Measurements from ENCODE around the gene MTNR1A.

MTNR1A gene

GRCh38 chr4:186584912-186585311 lies 29.5 kb upstream of the MTNR1A start:
- H3K4me1 Mint-ChIP-seq = no peaks in the 10 kb centered on the region
- no peak overlapping the region for H3K27ac Mint-ChIP-seq
- no peaks in the 10 kb centered on the region for H3K36me3 Mint-ChIP-seq
- no peak for DNase-seq (ENCODE audit: low spot score in 2 of 2)
- no peak overlapping the region for H3K4me3 Mint-ChIP-seq
- no peak for ATAC-seq (ENCODE audit: low read depth)
- H3K27me3 Mint-ChIP-seq = no peaks in the 10 kb centered on the region
- peaks cover 1% of the 10 kb centered on the region for H3K9me3 Mint-ChIP-seq

- H3K36me3 Mint-ChIP-seq = no peaks in the 10 kb centered on the region
- H3K4me1 Mint-ChIP-seq = no peaks in the 10 kb centered on the region
- H3K27ac Mint-ChIP-seq = no peak overlapping the region
- ATAC-seq (ENCODE audit: low read depth) = no peak
- no peak for DNase-seq (ENCODE audit: low spot score in 2 of 2)
- H3K9me3 Mint-ChIP-seq = peaks cover 1% of the 10 kb centered on the region
- no peaks in the 10 kb centered on the region for H3K27me3 Mint-ChIP-seq
- H3K4me3 Mint-ChIP-seq = no peak overlapping the region
Measured at GRCh38 chr4:186581421-186581820, 26.1 kb upstream of the MTNR1A start.

- Mint-ChIP-seq H3K9me3 (peaks cover 4% of the 10 kb centered on the region), H3K4me3 (no peak overlapping the region), H3K36me3 (no peaks in the 10 kb centered on the region), H3K27me3 (no peaks in the 10 kb centered on the region), H3K4me1 (no peaks in the 10 kb centered on the region), H3K27ac (no peak overlapping the region)
- ATAC-seq (ENCODE audit: low read depth) = no peak
- DNase-seq (ENCODE audit: low spot score in 2 of 2) = no peak
Measured at GRCh38 chr4:186580669-186581068, 25.3 kb upstream of the MTNR1A start.

GRCh38 chr4:186570193-186570996 lies 15.0 kb upstream of the MTNR1A start:
- H3K4me1 Mint-ChIP-seq = no peaks in the 10 kb centered on the region
- H3K9me3 Mint-ChIP-seq = peaks cover 4% of the 10 kb centered on the region
- no peak for DNase-seq (ENCODE audit: low spot score in 2 of 2)
- H3K27me3 Mint-ChIP-seq = peaks cover 5% of the 10 kb centered on the region
- H3K36me3 Mint-ChIP-seq = no peaks in the 10 kb centered on the region
- no peak for ATAC-seq (ENCODE audit: low read depth)
- no peak overlapping the region for H3K4me3 Mint-ChIP-seq
- no peak overlapping the region for H3K27ac Mint-ChIP-seq

GRCh38 chr4:186569533-186570192 lies 14.3 kb upstream of the MTNR1A start:
- H3K36me3 Mint-ChIP-seq = no peaks in the 10 kb centered on the region
- peaks cover 4% of the 10 kb centered on the region for H3K9me3 Mint-ChIP-seq
- DNase-seq (ENCODE audit: low spot score in 2 of 2) = no peak
- no peak overlapping the region for H3K4me3 Mint-ChIP-seq
- no peak overlapping the region for H3K27ac Mint-ChIP-seq
- no peaks in the 10 kb centered on the region for H3K4me1 Mint-ChIP-seq
- no peak for ATAC-seq (ENCODE audit: low read depth)
- peaks cover 5% of the 10 kb centered on the region for H3K27me3 Mint-ChIP-seq

DNA sequence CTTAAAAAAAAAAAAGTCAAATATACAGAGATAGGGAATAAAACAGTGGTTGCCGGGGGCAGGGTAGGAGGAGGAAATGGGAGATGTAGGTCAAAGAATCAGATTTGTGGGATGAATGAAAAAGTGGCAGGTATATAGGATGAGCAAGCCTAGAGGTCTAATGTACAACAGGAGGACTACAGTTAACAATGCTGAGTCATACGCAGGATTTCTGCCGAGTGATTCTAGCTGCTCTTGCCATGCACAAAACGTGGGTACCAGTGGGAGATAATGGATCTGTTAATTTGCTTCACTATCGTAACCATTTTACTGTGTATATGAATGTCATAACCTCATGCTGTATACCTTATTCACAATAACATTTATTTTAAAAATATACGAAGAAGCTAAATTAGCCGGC lies 10.7 kb upstream of the MTNR1A start:
- Mint-ChIP-seq H3K27ac (no peak overlapping the region), H3K27me3 (peaks cover 5% of the 10 kb centered on the region), H3K36me3 (no peaks in the 10 kb centered on the region), H3K9me3 (peaks cover 5% of the 10 kb centered on the region), H3K4me1 (no peaks in the 10 kb centered on the region), H3K4me3 (no peak overlapping the region)
- ATAC-seq (ENCODE audit: low read depth) = no peak
- no peak for DNase-seq (ENCODE audit: low spot score in 2 of 2)

DNA sequence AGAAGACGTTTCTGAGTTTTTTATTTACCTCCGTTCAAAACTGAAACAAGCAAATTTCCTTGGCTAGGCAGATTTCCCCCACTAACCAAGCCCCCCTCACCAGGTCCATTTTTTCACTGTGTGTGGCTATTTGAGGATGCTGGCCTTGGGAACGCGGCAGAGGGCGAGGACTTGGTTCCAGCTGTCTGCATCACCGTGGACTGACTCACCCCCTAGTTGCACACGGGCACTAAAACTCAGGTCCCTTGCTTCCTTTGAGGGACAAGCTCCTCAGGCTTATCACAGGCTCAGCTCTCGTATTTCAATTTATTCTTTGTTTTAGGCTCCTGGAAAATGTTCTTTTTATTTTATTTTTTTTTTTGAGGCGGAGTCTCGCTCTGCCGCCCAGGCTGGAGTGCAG lies 8.4 kb upstream of the MTNR1A start:
- Mint-ChIP-seq H3K27me3 (peaks cover 3% of the 10 kb centered on the region), H3K36me3 (no peaks in the 10 kb centered on the region), H3K4me1 (no peaks in the 10 kb centered on the region), H3K4me3 (no peak overlapping the region), H3K9me3 (peaks cover 10% of the 10 kb centered on the region), H3K27ac (no peak overlapping the region)
- DNase-seq (ENCODE audit: low spot score in 2 of 2) (no peak), ATAC-seq (ENCODE audit: low read depth) (no peak)

DNA sequence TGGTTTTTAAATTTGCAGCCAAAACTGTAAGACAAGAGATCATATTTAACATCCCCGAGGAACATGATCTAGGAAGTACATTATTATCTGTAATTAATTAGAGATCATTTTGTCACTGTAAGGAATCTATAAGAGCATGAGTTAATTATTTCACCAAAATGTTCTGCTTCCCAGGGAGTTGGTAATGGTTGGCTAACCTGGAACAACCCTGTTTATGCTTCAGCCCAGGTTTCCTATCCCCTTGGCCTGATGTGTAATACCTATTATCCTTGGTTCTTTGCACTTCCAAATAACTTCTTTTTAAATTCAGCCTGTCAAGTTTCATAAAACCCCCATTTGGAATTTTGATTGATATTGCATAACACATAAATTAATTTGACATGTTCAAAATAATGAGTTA lies 6.4 kb upstream of the MTNR1A start:
- no peak overlapping the region for H3K4me3 Mint-ChIP-seq
- no peak for DNase-seq (ENCODE audit: low spot score in 2 of 2)
- peaks cover 6% of the 10 kb centered on the region for H3K9me3 Mint-ChIP-seq
- no peak overlapping the region for H3K27ac Mint-ChIP-seq
- H3K4me1 Mint-ChIP-seq = no peaks in the 10 kb centered on the region
- no peaks in the 10 kb centered on the region for H3K27me3 Mint-ChIP-seq
- ATAC-seq (ENCODE audit: low read depth) = no peak
- H3K36me3 Mint-ChIP-seq = no peaks in the 10 kb centered on the region

DNA sequence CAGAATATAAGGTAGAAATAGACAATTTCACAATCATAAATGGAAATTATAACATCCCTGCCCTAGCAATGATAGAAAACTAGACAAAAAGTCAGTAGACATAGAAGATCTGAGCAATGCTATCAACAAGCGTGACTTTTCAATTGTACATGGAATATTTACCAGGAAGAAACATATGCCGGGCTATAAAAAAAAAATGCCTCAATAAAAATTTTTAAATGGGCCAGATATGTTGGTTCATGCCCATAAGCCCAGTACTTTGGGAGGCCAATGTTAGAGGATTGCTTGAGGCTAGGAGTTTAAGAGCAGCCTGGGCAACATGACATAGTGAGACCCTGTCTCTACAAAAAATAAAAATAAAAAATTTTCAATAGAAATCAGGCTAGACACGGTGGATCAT lies 5.3 kb upstream of the MTNR1A start:
- Mint-ChIP-seq H3K4me3 (no peak overlapping the region), H3K9me3 (peaks cover 6% of the 10 kb centered on the region), H3K27me3 (no peaks in the 10 kb centered on the region), H3K4me1 (no peaks in the 10 kb centered on the region), H3K27ac (no peak overlapping the region), H3K36me3 (no peaks in the 10 kb centered on the region)
- ATAC-seq (ENCODE audit: low read depth) = no peak
- DNase-seq (ENCODE audit: low spot score in 2 of 2) = no peak

DNA sequence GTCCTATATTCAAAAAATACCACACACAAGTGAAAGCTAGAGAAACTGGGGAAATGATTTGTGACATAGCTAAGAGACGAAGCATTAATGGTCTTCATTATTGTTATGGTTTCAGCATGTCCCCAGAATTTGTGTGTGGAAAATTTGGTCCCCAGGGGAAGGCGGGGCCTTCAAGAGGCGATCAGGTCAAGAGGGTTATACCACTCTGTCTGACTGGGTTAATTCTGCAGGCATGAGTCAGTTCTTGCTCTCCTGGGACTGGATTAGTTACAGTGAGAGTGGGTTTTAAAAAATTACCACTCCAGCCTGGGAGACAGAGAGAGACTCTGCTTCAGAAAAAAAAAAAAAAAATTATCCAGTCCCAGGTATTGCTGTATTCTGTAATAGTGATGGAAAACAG lies 2.1 kb upstream of the MTNR1A start:
- DNase-seq (ENCODE audit: low spot score in 2 of 2) (no peak), ATAC-seq (ENCODE audit: low read depth) (no peak)
- Mint-ChIP-seq H3K4me3 (no peak overlapping the region), H3K4me1 (no peaks in the 10 kb centered on the region), H3K27me3 (peaks cover 4% of the 10 kb centered on the region), H3K9me3 (peaks cover 5% of the 10 kb centered on the region), H3K36me3 (no peaks in the 10 kb centered on the region), H3K27ac (no peak overlapping the region)

- H3K9me3 Mint-ChIP-seq = peaks cover 5% of the 10 kb centered on the region
- H3K4me1 Mint-ChIP-seq = no peaks in the 10 kb centered on the region
- DNase-seq (ENCODE audit: low spot score in 2 of 2) (no peak), ATAC-seq (ENCODE audit: low read depth) (no peak)
- H3K4me3 Mint-ChIP-seq = no peak overlapping the region
- no peak overlapping the region for H3K27ac Mint-ChIP-seq
- peaks cover 5% of the 10 kb centered on the region for H3K27me3 Mint-ChIP-seq
- H3K36me3 Mint-ChIP-seq = no peaks in the 10 kb centered on the region
Measured at GRCh38 chr4:186557061-186557460, 1.7 kb upstream of the MTNR1A start.

- H3K36me3 Mint-ChIP-seq = no peaks in the 10 kb centered on the region
- no peak for DNase-seq (ENCODE audit: low spot score in 2 of 2)
- no peaks in the 10 kb centered on the region for H3K9me3 Mint-ChIP-seq
- H3K4me1 Mint-ChIP-seq = no peaks in the 10 kb centered on the region
- no peak for ATAC-seq (ENCODE audit: low read depth)
- H3K27me3 Mint-ChIP-seq = peaks cover 9% of the 10 kb centered on the region
- H3K4me3 Mint-ChIP-seq = no peak overlapping the region
- no peak overlapping the region for H3K27ac Mint-ChIP-seq
Measured at GRCh38 chr4:186554539-186554913, 841 bp downstream of the MTNR1A start.

GRCh38 chr4:186553717-186554116 lies 1.6 kb downstream of the MTNR1A start:
- H3K27me3 Mint-ChIP-seq = peaks cover 9% of the 10 kb centered on the region
- no peaks in the 10 kb centered on the region for H3K9me3 Mint-ChIP-seq
- H3K4me1 Mint-ChIP-seq = no peaks in the 10 kb centered on the region
- DNase-seq (ENCODE audit: low spot score in 2 of 2) = no peak
- no peaks in the 10 kb centered on the region for H3K36me3 Mint-ChIP-seq
- no peak overlapping the region for H3K27ac Mint-ChIP-seq
- ATAC-seq (ENCODE audit: low read depth) = no peak
- no peak overlapping the region for H3K4me3 Mint-ChIP-seq

DNA sequence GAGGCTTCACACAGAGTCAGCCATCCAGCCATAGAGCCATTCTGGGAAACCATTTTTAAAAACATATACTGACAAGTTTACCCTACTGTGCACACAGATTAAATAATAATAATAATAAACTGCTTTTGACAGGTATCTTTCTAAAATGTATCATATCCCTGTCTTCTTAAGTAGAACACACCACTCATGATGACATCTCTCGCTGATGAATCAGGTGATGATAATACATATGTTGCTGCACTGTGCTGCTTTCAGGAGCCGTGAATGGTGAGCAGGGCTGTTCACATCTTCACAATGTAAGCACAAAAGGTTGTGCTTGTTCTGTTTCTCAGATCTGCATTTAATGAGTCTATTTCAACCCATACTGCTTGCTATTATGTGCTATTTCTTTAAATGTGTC lies 3.5 kb downstream of the MTNR1A start:
- no peaks in the 10 kb centered on the region for H3K36me3 Mint-ChIP-seq
- peaks cover 9% of the 10 kb centered on the region for H3K27me3 Mint-ChIP-seq
- H3K27ac Mint-ChIP-seq = no peak overlapping the region
- H3K4me1 Mint-ChIP-seq = no peaks in the 10 kb centered on the region
- no peak for DNase-seq (ENCODE audit: low spot score in 2 of 2)
- peaks cover 4% of the 10 kb centered on the region for H3K9me3 Mint-ChIP-seq
- no peak overlapping the region for H3K4me3 Mint-ChIP-seq
- no peak for ATAC-seq (ENCODE audit: low read depth)

DNA sequence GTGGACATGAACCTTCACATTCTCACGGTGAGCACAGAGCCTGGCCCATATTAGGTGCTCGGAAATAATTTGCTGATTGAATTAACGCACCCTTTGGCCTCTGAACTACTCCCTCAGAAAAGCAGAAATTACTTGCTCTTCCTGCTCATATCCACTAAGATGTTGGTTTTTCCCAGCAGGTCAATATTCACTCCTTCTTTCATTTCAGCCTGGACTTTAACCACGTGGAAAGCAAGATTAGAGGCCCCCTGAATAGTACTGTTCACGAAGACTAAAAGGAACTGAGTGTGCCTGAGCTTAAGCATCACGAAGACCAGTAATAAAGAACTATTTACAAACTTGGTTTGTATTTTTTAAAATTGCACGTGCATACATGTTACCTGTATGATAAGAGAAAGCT lies 9.9 kb downstream of the MTNR1A start:
- no peak for DNase-seq (ENCODE audit: low spot score in 2 of 2)
- H3K4me3 Mint-ChIP-seq = no peak overlapping the region
- H3K4me1 Mint-ChIP-seq = no peaks in the 10 kb centered on the region
- ATAC-seq (ENCODE audit: low read depth) = no peak
- H3K9me3 Mint-ChIP-seq = peaks cover 7% of the 10 kb centered on the region
- H3K36me3 Mint-ChIP-seq = no peaks in the 10 kb centered on the region
- no peaks in the 10 kb centered on the region for H3K27me3 Mint-ChIP-seq
- no peak overlapping the region for H3K27ac Mint-ChIP-seq
